Kidney glomerular epithelial cell (primary cell): Measurements from ENCODE around the gene RUVBL2.
A peak's percentile ranks its signal among the peaks of the same experiment; 100 is the strongest.

Source experiments
- DNase-seq: peaks from one replicate; lab custom pipeline; 2025; lab: John Stamatoyannopoulos, UW

Gene RUVBL2

DNA sequence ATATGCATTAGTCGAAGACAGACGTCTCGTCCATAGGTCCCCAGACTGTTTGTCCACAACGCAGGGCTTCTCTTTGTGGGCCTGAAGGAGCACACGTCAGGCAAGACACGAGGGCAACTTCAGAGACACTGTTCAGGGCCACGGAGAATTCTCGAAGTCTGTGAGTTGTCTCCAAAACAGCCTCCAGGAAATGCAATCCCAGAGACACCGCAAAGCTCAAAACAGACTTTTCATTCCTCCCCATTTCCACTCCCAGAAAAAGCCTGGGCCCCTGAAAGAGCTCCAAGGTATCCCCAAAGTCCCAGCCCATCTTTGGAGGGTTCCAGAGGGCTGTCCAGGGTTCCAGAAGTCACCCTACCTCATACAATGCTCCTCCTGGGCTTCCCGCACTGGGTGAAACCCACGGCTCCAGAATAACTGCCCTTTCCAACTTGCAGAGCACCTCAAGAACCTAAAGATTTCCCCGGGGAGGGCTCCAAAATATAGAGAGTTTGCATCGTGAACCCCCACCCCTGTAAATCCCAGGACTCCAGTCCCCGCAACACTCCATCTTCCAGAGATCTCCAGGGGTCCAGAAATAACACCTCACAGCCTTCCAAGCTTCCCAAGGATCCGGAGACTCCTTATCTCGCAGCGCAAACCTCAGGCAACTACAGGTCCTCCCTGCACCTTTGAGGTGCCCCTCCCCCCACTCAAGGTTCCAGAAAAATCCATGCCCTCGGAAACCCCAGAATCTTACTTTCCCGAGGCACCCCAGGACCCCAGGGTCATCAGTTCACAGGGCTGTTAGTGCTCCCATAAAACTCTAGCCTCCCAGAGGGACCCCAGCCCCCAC is 29.3 kb upstream of the RUVBL2 start:
- no peak for DNase-seq

DNA sequence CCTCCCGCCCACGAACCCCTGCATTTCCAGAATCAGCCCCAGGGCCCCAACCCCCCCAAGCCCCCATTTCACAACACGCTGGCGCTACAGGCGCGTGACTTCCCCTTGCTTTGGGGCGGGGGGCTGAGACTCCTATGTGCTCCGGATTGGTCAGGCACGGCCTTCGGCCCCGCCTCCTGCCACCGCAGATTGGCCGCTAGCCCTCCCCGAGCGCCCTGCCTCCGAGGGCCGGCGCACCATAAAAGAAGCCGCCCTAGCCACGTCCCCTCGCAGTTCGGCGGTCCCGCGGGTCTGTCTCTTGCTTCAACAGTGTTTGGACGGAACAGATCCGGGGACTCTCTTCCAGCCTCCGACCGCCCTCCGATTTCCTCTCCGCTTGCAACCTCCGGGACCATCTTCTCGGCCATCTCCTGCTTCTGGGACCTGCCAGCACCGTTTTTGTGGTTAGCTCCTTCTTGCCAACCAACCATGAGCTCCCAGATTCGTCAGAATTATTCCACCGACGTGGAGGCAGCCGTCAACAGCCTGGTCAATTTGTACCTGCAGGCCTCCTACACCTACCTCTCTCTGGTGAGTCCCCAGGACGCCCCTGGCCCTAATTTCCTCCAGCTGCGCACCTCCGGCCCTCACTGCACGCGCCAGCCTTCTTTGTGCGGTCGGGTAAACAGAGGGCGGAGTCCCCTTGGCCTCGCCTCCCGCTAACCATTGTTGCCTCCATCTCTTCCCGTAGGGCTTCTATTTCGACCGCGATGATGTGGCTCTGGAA is 28.5 kb upstream of the RUVBL2 start, which contains the start of gene FTL:
FTL (plus strand) TSS at position 270 of the 766 bp plus-strand sequence; CDS start at position 469, 199 bp downstream.
- peak; percentile 87 for DNase-seq

DNA sequence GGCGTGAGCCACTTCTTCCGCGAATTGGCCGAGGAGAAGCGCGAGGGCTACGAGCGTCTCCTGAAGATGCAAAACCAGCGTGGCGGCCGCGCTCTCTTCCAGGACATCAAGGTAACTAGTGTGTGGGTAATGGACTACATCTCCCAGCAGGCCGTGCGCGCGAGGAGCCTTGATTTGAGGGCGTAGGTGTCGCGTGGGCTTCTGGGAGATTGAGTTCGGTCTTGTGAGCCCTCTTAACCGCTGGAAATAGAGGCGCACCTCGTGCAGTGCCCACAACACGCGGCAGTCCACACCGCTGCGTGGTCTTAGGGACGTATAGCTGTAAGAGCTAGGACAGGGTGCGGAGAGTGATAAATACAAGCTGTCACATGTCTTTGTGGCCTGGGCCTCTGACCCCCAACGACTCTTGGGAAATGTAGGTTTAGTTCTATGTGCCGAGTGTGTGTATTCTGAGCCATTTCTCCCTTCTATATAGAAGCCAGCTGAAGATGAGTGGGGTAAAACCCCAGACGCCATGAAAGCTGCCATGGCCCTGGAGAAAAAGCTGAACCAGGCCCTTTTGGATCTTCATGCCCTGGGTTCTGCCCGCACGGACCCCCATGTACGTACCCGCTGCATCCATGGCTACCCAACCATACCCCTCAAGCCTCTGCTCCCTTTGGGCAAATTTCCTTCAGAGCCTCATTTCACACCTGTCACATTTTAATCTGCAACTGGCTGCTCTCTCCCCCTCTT is 27.7 kb upstream of the RUVBL2 start:
- DNase-seq, result peak; percentile 74

DNA sequence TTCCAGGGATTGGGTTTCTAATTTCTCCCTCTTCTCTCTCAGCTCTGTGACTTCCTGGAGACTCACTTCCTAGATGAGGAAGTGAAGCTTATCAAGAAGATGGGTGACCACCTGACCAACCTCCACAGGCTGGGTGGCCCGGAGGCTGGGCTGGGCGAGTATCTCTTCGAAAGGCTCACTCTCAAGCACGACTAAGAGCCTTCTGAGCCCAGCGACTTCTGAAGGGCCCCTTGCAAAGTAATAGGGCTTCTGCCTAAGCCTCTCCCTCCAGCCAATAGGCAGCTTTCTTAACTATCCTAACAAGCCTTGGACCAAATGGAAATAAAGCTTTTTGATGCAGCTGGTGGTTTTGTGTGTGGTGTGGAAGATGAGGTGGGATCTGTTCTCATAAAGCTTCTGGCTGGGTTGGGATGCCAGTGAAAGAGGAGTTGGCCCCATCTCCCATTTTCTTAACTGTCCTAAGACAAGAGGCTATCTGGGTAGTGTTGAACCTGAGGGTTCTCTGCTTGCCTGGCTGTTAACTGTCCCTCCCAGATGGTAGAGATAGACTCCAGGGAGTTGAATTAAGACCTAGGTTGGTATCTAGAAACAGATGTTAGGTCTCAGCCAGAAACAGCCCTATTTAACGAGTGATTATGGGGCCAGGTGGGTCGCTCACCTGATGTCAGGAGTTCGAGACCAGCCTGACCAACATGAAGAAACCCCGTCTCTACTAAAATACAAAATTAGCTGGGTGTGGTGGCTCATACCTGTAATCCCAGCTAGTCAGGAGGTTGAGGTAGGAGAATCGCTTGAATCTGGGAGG is 26.9 kb upstream of the RUVBL2 start:
- DNase-seq, result no peak

DNA sequence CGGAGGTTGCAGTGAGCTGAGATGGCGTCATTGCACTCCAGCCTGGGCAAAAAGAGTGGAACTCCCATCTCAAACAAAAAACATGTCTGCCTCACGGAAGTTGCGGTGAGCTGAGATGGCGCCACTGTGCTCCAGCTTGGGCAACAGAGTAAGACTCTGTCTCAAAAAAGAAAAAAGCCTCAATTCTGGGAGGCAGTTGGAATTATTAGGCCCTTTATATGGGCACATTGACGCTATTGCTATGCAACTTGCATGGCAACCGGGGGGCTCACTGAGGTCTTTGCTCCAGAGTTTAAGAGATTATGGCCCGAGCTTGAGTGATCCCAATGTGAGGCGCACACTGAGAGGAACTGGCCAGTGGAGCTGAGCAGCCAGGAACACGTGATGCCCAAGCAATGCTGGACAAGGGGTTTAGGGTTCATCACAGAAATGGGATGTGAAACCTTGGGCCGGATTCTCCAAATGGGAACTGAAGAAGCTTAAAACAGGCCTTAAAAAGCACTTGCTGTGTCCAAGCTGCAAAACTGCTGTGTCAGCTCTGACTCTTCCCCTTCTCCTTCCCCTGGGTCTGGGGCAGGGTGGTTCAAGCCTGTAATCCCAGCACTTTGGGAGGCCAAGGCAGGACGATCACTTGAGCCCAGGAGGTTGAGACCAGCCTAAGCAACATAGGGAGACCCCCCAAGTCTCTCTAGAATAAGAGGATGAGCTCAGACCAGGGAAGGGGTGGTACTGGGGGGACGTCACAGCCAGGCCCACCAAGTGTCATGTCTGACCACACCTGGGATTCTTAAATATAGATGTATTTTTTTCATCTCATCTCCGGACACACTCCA is 26.1 kb upstream of the RUVBL2 start:
- DNase-seq, result no peak

DNA sequence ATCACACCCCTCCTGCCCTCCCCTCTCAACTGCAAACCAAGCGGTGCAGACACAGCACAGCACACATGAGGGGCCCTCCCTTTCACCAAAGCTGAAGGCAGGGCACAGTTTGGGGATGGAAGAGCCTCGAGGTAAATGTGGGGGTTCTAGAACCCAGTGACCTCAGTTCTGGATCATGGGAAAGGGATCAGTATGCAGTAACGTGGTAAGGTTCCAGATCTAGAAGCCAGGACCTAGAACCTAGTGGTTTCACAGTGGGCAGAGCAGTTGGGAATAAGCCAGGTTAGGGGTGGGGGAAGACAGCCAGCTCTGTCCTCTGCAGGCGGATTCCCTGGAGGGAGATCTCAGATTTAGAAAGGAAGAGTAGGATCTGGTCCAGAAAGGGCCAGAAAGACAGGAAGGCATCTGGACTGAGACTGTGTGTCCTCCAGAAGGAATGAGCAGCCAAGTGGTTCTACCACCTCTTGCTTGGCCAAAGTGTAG is 25.5 kb upstream of the RUVBL2 start:
- no peak for DNase-seq

DNA sequence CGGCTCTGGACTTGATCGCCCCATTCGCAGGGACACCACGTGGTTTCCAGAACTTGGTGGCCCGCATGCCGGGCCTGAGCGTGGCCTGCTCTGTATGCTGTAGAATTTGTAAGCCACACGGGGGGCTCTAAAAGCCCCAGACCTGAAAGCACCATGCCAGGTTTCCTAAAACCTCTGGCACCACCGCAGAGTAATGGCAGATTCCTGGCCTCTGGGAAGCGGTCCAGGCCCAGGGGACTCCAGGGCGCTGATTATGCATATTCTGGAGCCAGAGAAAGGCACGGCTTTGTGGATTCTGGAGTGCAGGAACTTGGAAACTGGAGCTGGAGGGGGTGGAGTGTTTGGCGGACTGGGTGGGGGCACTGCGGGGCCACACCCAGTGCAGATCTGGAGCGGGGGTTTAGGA is 24.9 kb upstream of the RUVBL2 start:
- DNase-seq, result no peak

DNA sequence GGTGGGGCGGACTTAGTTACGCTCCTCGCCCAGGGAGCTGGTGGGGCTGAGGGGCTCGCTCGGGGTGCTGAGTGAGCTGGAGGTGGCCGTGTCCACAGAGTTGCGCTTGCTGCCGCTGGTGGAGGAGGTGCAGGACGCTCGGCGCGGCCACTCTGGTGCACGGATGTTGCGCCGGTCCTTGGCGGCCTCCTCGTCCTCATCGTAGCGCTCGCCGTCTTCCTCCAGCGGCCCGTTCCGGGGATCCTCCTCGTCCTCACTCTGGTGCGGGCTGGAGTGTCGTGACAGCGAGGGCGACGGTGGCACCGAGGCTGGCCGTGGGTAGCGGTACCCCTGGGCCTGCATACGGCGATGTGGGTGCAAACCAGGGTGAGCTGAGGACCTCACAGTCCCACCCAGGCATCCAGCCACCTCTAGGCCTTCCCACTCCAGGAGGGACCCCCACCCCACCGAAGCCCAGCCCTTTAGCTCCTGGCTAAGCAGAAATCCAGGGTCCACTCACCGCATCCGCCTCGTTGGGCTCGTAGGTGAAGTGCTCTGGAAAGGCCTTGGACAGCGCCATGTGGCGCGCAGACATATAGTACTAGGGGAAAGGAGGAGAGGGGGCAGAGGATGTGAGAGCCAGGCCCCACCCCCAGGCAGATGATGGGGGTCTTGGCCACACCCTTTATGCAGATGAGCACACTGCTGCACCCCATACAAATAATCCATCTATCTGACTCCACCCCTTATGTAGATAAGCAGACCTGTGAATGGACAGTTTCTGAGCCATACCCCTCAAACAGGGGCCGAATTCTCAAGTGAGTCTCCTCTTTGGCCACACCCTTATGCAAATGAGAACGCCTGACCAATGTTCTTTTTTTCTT is 24.2 kb upstream of the RUVBL2 start:
- DNase-seq, result no peak

DNA sequence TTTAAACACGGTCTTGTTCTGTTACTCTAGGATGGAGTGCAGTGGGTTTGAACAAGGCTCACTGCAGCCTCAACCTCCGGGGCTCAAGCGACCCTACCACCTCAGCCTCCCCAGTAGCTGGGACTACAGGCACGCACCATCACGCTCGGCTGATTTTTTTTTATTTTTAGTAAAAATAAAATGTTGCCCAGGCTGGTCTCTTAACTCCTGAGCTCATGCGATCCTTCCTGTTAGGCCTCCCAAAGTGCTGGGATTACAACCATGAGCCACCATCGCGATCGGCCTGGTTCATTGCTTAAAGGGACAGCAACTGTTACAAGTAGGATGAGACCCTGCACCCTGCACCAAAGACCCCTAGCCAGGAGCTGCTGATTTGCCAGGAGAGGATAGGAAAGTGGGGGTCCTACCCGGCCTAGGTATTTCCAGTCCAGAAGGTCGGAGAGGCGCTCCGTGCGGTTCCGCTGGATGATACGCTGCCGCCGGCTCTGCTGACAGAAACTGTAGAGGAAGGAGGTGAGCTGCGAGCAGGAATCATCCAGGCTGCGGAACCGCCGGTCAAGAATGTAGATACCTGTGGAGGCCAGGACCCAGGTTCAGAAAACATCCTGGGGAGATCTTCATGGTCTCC is 23.4 kb upstream of the RUVBL2 start:
- no peak for DNase-seq

DNA sequence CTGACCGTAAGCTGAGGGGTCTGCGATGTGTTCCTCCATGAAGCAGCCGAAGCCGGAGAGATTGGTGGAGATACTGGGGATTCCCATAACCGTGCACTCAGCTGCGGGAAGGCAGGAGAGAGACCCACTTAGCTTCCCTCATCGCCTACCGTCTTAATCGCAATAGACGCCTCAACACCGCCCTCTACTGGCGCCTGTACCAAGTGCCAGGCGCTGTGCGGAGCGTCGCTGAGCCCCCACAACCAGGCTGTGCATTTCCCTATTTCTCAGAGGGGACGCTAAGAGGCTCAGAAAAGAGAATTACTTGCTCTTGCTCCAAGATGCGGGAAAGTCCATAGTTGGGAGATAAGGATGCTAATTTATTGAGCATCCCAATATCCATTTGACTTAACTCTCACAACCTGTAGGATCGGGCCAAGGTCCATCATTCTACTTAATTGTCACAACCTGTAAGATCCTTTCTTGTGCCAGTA is 22.7 kb upstream of the RUVBL2 start:
- DNase-seq, result peak; percentile 48

DNA sequence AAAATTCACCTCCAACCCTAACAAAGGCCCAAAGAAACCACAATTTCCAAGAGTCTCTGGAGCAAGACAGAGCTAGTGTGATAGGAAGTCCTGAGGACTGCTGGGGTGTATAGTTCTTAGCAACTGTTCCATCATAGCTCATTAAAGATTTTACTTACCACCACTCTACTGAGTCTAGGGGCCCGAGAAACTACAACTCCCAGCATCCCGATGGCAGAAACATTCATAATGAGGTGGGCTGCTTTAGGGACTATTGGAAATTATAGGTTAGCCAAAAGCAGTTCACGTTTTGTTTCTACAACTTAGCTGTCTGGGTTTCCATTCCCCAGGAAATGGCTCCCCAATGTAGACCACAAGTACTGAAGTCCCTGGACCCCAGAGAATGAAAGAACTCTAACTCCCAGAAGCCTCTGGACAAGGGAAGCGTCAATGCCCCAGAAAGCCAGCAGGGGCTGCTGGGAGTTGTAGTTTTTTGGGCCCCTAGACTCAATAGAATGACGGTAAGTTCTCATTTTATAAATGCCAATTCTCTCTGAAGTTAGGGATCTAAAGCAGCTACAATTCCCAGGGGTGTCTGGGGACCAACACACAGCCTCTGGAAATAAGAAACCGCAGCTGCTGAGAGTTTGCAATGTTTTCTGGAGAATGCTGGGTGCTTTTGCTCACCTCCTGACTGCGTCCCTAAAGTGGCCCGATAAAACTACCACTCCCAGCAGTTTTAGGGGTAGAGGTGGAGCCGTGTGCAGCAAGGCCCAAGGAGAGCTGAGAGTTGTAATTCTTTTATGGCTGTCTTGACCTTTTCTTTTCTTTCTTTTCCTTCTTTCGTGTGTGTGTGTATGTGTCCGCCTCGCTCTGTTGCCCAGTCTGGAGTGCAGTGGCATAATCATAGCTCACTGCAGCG is 17.5 kb upstream of the RUVBL2 start:
- DNase-seq, result no peak

DNA sequence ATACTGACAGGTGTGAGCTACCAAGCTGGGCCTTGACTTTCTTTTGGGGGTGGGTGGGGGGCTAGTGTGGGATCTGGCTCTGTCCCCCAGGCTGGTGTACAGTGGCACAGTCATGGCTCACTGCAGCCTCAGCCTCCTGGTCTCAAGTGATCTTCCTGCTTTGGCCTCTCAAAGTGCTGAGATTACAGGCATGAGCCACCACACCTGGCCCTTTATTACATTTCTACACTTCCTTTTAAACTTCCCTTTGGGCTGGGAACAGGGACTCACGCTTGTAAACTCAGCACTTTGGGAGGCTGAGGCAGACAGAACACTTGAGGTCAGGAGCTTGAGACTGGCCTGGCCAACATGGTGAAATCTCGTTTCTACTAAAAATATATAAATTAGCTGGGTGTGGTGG is 16.6 kb upstream of the RUVBL2 start:
- DNase-seq, result no peak

DNA sequence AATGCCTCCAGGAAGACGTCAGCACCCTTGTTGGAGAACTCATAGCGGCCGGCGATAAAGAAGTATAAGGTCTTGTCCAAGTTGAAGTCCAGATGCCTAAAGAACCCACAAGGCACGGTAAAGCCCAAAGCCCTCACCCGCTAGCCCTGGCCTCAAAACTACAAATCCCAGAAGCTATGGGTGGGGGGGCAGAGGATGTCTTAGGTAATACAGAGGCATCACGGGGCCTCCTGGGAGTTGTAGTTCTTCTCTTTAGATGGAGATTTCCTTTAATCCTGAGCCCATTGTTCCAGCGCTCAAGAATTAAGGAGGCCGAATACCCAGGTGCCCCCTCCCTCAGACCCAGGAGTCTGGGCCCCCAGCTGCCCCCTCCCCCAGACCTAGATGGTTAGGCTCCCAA is 11.4 kb upstream of the RUVBL2 start:
- DNase-seq, result no peak

DNA sequence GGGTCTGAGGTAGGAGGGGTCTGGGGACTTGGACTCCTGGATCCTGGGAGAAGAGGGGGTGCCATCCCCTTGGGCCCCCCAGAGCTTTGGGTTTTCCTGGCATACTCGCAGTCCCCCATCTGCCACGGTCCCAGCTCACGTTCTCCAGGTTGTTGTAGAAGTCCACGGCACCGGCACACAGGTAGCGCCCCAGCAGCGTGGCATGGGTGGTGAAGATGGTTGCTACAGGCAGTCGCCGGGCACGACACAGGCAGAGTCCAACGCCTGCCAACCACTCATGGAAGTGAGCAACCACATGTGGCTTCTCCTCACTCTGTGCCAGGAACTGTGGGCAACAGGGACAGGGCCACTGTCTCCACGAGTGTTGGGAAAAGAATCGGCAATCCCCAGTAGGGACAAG is 8.0 kb upstream of the RUVBL2 start:
- no peak for DNase-seq

DNA sequence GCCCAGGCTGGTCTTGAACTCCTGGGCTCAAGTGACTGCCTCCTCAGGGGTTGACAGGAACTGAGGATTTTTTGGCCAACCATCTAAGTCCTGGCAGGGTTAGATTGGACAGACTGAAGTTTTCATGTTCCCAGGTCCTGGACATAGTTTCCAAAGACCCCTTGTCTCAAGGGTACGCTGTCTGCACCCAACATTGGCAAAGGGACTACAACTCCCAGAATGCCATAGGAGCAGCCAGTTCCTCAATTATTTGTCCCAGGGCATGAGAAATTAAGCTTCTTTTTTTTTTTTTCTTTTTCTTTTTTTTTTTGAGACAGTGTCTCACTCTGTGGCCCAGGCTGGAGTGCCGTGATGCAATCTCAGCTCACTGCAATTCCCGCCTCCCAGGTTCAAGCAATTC is 7.5 kb upstream of the RUVBL2 start:
- no peak for DNase-seq

DNA sequence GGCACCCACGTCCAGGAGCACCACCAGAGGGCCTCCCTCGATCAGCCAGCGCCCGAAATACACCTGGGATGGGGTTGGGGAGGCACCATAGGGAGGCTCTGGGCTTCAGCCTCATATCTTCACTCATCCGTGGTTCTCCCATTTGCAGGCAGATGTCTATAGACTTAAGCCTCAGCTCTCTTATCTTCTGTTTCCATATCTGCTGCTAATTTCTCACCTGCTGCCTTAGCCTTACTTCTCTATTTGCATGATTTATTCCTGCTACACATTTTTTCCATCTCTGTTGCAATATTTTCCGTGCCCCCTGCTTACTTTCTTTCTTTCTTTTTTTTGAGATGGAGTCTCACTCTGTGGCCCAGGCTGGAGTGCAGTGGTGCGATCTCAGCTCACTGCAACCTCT is 6.4 kb upstream of the RUVBL2 start:
- DNase-seq, result no peak

DNA sequence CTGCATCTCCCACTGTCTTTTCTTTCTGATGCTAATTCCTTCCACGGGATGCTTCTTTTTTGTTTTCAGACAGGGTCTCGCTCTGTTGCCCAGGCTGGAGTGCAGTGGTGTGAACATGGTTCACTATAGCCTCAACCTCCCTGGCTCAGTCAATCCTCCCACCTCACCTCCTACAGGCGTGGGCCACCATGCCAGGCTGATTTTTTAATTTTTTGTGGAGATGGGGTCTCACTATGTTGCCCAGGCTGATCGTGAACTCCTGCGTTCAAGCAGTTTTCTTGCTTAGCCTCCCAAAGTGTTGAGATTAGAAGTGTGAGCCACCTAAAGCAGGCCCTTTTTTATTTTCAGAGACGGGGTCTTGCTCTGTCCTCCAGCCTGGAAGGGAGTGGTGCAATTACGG is 5.4 kb upstream of the RUVBL2 start:
- no peak for DNase-seq

DNA sequence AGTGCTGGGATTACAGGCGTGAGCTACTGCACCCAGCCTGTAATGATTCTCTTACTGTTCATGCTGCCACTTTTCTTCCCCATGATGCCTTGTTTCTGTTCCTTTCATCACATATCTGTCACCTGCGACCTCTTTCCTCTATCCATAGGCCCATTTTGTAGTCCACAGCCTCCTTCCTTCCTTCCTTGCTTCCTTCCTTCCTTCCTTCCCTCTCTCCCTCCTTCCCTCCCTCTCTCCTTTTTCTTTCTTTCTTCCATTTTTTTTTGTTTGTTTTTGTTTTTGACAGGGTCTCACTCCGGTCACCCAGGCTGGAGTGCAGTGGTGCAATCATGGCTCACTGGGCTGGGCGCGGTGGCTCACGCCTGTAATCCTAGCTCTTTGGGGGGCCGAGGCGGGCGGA is 4.8 kb upstream of the RUVBL2 start:
- no peak for DNase-seq
